Astrocyte (in vitro differentiated cells and primary cell): Measurements from ENCODE around the gene ZNF609. TPM values are rescaled to one million over a fixed set of nuclear protein-coding genes. Genes with fewer than 3 reads are reported as not detected.

Source experiments
- DNase-seq: peaks from one replicate; pipeline ENCODE4 v3.0.0-alpha.2; 2010; ENCODE audit warnings: low read depth
- FAIRE-seq: peaks from 2 replicates; lab custom pipeline; 2011; peaks lifted over from hg19 to GRCh38; lab: Jason Lieb, UNC
- H2AFZ ChIP-seq: 2 replicates; pipeline ENCODE4 v1.6.0; 2012; ENCODE audit warnings: low read depth, low read length, inconsistent platforms
- H3K27ac ChIP-seq: 2 replicates; pipeline ENCODE4 v1.5.1; 2011; ENCODE audit warnings: low read depth, low read length, inconsistent platforms
- H3K27me3 ChIP-seq: 2 replicates; pipeline ENCODE4 v1.6.0; 2011; ENCODE audit warnings: low read length, inconsistent platforms; ENCODE audit not compliant: insufficient read depth
- H3K36me3 ChIP-seq: 2 replicates; pipeline ENCODE4 v1.5.1; 2011; ENCODE audit warnings: low read length, inconsistent platforms; ENCODE audit not compliant: insufficient read depth
- H3K4me1 ChIP-seq: 2 replicates; pipeline ENCODE4 v1.5.1; 2011; ENCODE audit warnings: low read length, inconsistent platforms; ENCODE audit not compliant: insufficient read depth
- H3K4me2 ChIP-seq: 2 replicates; pipeline ENCODE4 v1.6.0; 2012; ENCODE audit warnings: low read length, inconsistent platforms
- H3K4me3 ChIP-seq: 2 replicates; pipeline ENCODE4 v1.5.1; 2011; ENCODE audit warnings: low read depth, mild to moderate bottlenecking, low read length, inconsistent platforms; ENCODE audit not compliant: insufficient read depth
- H3K79me2 ChIP-seq: 2 replicates; pipeline ENCODE4 v1.6.0; 2012; ENCODE audit warnings: mild to moderate bottlenecking, low read length, inconsistent platforms; ENCODE audit not compliant: insufficient read depth
- H3K9ac ChIP-seq: 2 replicates; pipeline ENCODE4 v1.6.0; 2012; ENCODE audit warnings: mild to moderate bottlenecking, low read length, inconsistent platforms
- H3K9me3 ChIP-seq: 2 replicates; pipeline ENCODE4 v1.5.1; 2012; ENCODE audit warnings: low read depth, mild to moderate bottlenecking, low read length, inconsistent platforms; ENCODE audit not compliant: insufficient read depth
- H4K20me1 ChIP-seq: 2 replicates; pipeline ENCODE4 v1.6.0; 2012; ENCODE audit warnings: low read length, inconsistent platforms; ENCODE audit not compliant: insufficient read depth
- H3K27ac Mint-ChIP-seq: one replicate; pipeline ENCODE4 v1.8.0; 2021; ENCODE audit warnings: mild to moderate bottlenecking, mixed read lengths; ENCODE audit not compliant: unreplicated experiment
- H3K27me3 Mint-ChIP-seq: one replicate; pipeline ENCODE4 v1.8.0; 2021; ENCODE audit warnings: low read depth, mixed read lengths; ENCODE audit not compliant: unreplicated experiment
- H3K36me3 Mint-ChIP-seq: one replicate; pipeline ENCODE4 v1.8.0; 2021; ENCODE audit warnings: low read depth, mixed read lengths; ENCODE audit not compliant: unreplicated experiment
- H3K4me1 Mint-ChIP-seq: one replicate; pipeline ENCODE4 v1.8.0; 2021; ENCODE audit warnings: low read depth, mixed read lengths; ENCODE audit not compliant: unreplicated experiment
- H3K4me3 Mint-ChIP-seq: one replicate; pipeline ENCODE4 v1.8.0; 2021; ENCODE audit warnings: mild to moderate bottlenecking, moderate library complexity, mixed read lengths; ENCODE audit not compliant: unreplicated experiment
- H3K9me3 Mint-ChIP-seq: one replicate; pipeline ENCODE4 v1.8.0; 2021; ENCODE audit warnings: mild to moderate bottlenecking, mixed read lengths; ENCODE audit not compliant: unreplicated experiment
- CTCF ChIP-seq: IDR thresholded peaks from 2 replicates; pipeline ENCODE4 v1.5.1; 2011; ENCODE audit warnings: low read depth, mild to moderate bottlenecking, inconsistent platforms, low read length, moderate library complexity; ENCODE audit not compliant: insufficient read depth
- EZH2 ChIP-seq: IDR thresholded peaks from 2 replicates; pipeline ENCODE4 v1.6.1; 2012; ENCODE audit warnings: mild to moderate bottlenecking, low read length, inconsistent platforms; ENCODE audit not compliant: insufficient read depth
- total RNA-seq: library from RNA; stranded (reverse); gene quantifications from 2 replicates; pipeline ENCODE4 v1.2.1, GENCODE V29; 2021

ZNF609 gene
- total RNA-seq, 1 donor from 2014 or later = 38.5 TPM

- Histone ChIP-seq H3K27me3 (no peaks in the 10 kb centered on the region), H2AFZ (no peak overlapping the region), H3K4me1 (peaks cover 17% of the 10 kb centered on the region), H3K4me2 (no peak overlapping the region), H4K20me1 (peaks cover 9% of the 10 kb centered on the region), H3K9me3 (no peaks in the 10 kb centered on the region), H3K27ac (no peak overlapping the region), H3K79me2 (peaks cover 5% of the 10 kb centered on the region), H3K36me3 (no peaks in the 10 kb centered on the region), H3K9ac (no peak overlapping the region), H3K4me3 (no peak overlapping the region)
- DNase-seq = no peak
- H3K4me1 Mint-ChIP-seq = peaks cover 10% of the 10 kb centered on the region
- no peaks in the 10 kb centered on the region for H3K9me3 Mint-ChIP-seq
- no peak for TF ChIP-seq EZH2
- no peak for TF ChIP-seq CTCF
- no peaks in the 10 kb centered on the region for H3K27me3 Mint-ChIP-seq
- H3K27ac Mint-ChIP-seq = no peak overlapping the region
- H3K36me3 Mint-ChIP-seq = no peaks in the 10 kb centered on the region
- no peak for FAIRE-seq
- no peak overlapping the region for H3K4me3 Mint-ChIP-seq
These were observed 204.8 kb downstream of the ZNF609 start for GRCh38 chr15:64665179-64665578.

- peaks cover 10% of the 10 kb centered on the region for H3K4me1 Mint-ChIP-seq
- H3K36me3 Mint-ChIP-seq = no peaks in the 10 kb centered on the region
- DNase-seq (peak; percentile 84), FAIRE-seq (no peak)
- H3K4me3 Mint-ChIP-seq = no peak overlapping the region
- no peaks in the 10 kb centered on the region for H3K27me3 ChIP-seq
- H3K4me2 ChIP-seq = peak overlapping the region; percentile 61
- H2AFZ ChIP-seq = no peak overlapping the region
- H3K4me1 ChIP-seq = peaks cover 17% of the 10 kb centered on the region
- no peaks in the 10 kb centered on the region for H3K27me3 Mint-ChIP-seq
- H3K9me3 ChIP-seq = no peaks in the 10 kb centered on the region
- no peaks in the 10 kb centered on the region for H3K36me3 ChIP-seq
- H3K79me2 ChIP-seq = no peaks in the 10 kb centered on the region
- peaks cover 5% of the 10 kb centered on the region for H4K20me1 ChIP-seq
- no peaks in the 10 kb centered on the region for H3K9me3 Mint-ChIP-seq
- peak overlapping the region; percentile 88 for H3K27ac Mint-ChIP-seq
- peak overlapping the region; percentile 90 for H3K27ac ChIP-seq
- TF ChIP-seq EZH2 (no peak), CTCF (no peak)
- H3K9ac ChIP-seq = peak overlapping the region; percentile 42
- H3K4me3 ChIP-seq = no peak overlapping the region
These were observed 207.4 kb downstream of the ZNF609 start for GRCh38 chr15:64667736-64668161.

- Mint-ChIP-seq H3K9me3 (no peaks in the 10 kb centered on the region), H3K4me3 (no peak overlapping the region), H3K4me1 (no peaks in the 10 kb centered on the region), H3K36me3 (peaks cover 15% of the 10 kb centered on the region), H3K27ac (no peak overlapping the region), H3K27me3 (no peaks in the 10 kb centered on the region)
- H3K79me2 ChIP-seq = no peaks in the 10 kb centered on the region
- no peak overlapping the region for H3K4me2 ChIP-seq
- DNase-seq (no peak), FAIRE-seq (no peak)
- TF ChIP-seq CTCF (no peak), EZH2 (no peak)
- H3K9me3 ChIP-seq = no peaks in the 10 kb centered on the region
- peaks cover 16% of the 10 kb centered on the region for H4K20me1 ChIP-seq
- H3K4me1 ChIP-seq = peaks cover 7% of the 10 kb centered on the region
- no peak overlapping the region for H2AFZ ChIP-seq
- H3K27me3 ChIP-seq = no peaks in the 10 kb centered on the region
- H3K9ac ChIP-seq = no peak overlapping the region
- H3K4me3 ChIP-seq = no peak overlapping the region
- peaks cover 10% of the 10 kb centered on the region for H3K36me3 ChIP-seq
- no peak overlapping the region for H3K27ac ChIP-seq
These were observed 213.5 kb downstream of the ZNF609 start for GRCh38 chr15:64673866-64674265.
